HFFc6 (cell line): ENCODE measurements around the gene FAT1. TPM values are rescaled to one million over a fixed set of nuclear protein-coding genes. Genes with fewer than 3 reads are reported as not detected.

Experiments
- DNase-seq: peaks from one replicate; pipeline ENCODE4 v3.0.0-alpha.2; 2018
- H3K27ac Mint-ChIP-seq: 2 replicates; pipeline ENCODE4 v1.8.0; 2020; ENCODE audit warnings: mild to moderate bottlenecking, mixed read lengths
- H3K27me3 Mint-ChIP-seq: 2 replicates; pipeline ENCODE4 v1.8.0; 2021; ENCODE audit warnings: mild to moderate bottlenecking, moderate library complexity, mixed read lengths; ENCODE audit not compliant: insufficient read depth
- H3K36me3 Mint-ChIP-seq: 2 replicates; pipeline ENCODE4 v1.8.0; 2021; ENCODE audit warnings: low read depth, mixed read lengths
- H3K4me1 Mint-ChIP-seq: 2 replicates; pipeline ENCODE4 v1.8.0; 2020; ENCODE audit warnings: low read depth, mixed read lengths
- H3K4me3 Mint-ChIP-seq: 2 replicates; pipeline ENCODE4 v1.8.0; 2020; ENCODE audit warnings: mild to moderate bottlenecking, moderate library complexity, mixed read lengths
- H3K9me3 Mint-ChIP-seq: 2 replicates; pipeline ENCODE4 v1.8.0; 2020; ENCODE audit warnings: mild to moderate bottlenecking, mixed read lengths
- total RNA-seq, 6 experiments: library from RNA; stranded (reverse); fragmentation: NEBNext Ultra II Directional; extraction: Animal tissue kit (Norgen Biotek cat#: 25700); gene quantifications; 2 replicates in 1 of 6; 3 replicates in 5 of 6; pipeline ENCODE4 v1.2.3, GENCODE V29; 2021
- TF ChIP-seq, protein P1 (sequence below): fragments of 200-600 bp; sonication (generic); IDR thresholded peaks from 2 replicates; pipeline ENCODE4 v1.5.0; 2021; ENCODE audit warnings: antibody characterized with exemption, mild to moderate bottlenecking

Gene FAT1
- total RNA-seq, 6 experiments from 2014 or later, result 238 to 483 (median 287) TPM

DNA sequence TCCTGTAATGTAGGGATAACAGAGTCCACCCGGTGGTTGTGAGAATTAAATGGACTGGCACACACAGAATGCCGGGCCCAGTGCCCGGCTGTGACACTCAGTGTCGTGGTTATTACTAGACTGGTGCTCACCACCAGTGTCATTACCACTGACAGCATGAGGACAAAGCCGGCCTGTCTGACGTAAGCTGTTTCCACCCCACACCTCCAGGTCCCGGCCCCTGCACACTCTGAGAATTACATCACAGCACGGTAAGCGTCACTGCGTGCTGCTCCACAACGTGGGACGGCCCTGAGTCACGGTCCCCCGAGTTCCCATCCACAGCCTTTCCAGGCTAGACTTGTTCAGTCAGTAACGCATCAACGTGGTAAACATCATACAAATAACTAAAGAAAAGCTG, 22.9 kb downstream of the FAT1 start:
- TF ChIP-seq, protein P1, sequence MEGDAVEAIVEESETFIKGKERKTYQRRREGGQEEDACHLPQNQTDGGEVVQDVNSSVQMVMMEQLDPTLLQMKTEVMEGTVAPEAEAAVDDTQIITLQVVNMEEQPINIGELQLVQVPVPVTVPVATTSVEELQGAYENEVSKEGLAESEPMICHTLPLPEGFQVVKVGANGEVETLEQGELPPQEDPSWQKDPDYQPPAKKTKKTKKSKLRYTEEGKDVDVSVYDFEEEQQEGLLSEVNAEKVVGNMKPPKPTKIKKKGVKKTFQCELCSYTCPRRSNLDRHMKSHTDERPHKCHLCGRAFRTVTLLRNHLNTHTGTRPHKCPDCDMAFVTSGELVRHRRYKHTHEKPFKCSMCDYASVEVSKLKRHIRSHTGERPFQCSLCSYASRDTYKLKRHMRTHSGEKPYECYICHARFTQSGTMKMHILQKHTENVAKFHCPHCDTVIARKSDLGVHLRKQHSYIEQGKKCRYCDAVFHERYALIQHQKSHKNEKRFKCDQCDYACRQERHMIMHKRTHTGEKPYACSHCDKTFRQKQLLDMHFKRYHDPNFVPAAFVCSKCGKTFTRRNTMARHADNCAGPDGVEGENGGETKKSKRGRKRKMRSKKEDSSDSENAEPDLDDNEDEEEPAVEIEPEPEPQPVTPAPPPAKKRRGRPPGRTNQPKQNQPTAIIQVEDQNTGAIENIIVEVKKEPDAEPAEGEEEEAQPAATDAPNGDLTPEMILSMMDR, result no peak
- Mint-ChIP-seq H3K4me1 (peaks cover 65% of the 10 kb centered on the region), H3K27me3 (peaks cover 7% of the 10 kb centered on the region), H3K27ac (no peak overlapping the region; the same call in 1 of the 2 replicates), H3K9me3 (no peaks in the 10 kb centered on the region), H3K4me3 (no peak overlapping the region), H3K36me3 (peaks cover 86% of the 10 kb centered on the region)
- no peak for DNase-seq

DNA sequence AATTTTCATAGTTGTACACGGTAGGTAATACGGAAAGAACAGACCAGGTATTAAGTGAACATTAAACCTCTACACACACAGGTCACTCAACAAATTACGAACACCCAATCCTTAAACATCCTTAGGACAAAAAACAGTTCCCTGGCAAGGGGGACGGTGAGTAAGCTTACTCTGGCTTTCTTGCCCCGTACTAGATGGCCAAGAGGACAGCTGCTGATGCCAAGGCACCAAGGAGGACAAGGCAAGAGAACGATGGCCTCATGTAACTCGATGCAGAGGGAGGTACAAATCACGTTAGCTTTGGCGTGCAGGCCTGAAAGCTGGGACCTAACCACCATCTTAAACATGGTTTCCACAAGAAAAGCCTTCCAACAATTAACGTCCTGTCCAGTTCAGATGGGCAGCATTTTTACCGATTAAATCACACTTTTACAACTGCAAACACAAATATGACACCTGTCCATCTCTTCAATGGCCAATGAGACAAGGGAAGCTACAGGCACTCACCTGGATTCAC, 23.7 kb downstream of the FAT1 start:
- peaks cover 86% of the 10 kb centered on the region for H3K36me3 Mint-ChIP-seq
- no peak overlapping the region for H3K27ac Mint-ChIP-seq
- H3K27me3 Mint-ChIP-seq, result peaks cover 5% of the 10 kb centered on the region
- H3K4me1 Mint-ChIP-seq, result peaks cover 62% of the 10 kb centered on the region
- no peaks in the 10 kb centered on the region for H3K9me3 Mint-ChIP-seq
- TF ChIP-seq, protein P1, result no peak
- DNase-seq, result no peak
- H3K4me3 Mint-ChIP-seq, result no peak overlapping the region

DNA sequence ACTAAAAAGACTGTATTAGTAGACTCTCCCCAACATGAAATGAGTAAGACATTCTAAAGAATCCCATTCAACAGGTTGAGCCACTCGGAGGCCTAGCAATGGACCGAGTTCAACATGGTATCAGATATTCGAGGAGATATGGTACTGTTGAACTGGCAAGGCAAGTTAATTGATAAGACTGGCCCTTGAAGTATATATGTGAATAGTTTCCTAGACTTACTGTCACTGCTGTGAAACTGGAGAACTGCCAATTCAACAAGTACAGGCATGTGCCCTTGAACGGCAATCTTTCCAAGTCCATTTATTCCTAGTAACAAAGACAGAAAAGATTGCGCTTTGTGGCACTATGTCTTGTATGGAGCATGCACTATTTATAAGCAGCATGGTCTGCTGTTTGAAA, 24.4 kb downstream of the FAT1 start:
- no peak for DNase-seq
- H3K4me1 Mint-ChIP-seq, result peaks cover 60% of the 10 kb centered on the region

DNA sequence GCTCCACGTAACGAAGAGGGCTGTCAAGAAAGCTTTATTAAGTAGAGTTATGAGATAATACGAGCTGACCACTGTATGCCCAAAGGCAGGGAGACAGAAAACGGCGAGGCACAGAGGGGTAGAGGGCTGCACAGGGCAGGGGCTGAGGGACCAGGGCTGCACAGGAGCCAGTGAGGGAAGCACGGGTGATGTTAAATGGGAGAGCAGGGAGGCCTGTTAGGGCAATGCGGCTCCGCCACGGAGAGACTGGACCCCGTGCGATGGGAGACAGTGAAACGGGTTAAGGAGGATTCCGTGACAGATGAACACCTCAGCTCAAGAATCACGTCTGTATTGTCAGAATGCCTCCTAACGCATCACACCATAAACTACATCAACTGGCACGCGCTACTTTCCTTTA, 25.1 kb downstream of the FAT1 start:
- Mint-ChIP-seq H3K27me3 (peaks cover 5% of the 10 kb centered on the region), H3K4me3 (no peak overlapping the region; the same call in 1 of the 2 replicates), H3K27ac (no peak overlapping the region), H3K4me1 (peaks cover 60% of the 10 kb centered on the region), H3K9me3 (peaks cover 4% of the 10 kb centered on the region; the same call in 1 of the 2 replicates), H3K36me3 (peaks cover 87% of the 10 kb centered on the region)
- DNase-seq, result no peak
- TF ChIP-seq, protein P1, result no peak

More for the DNA sequence above, 24.4 kb downstream of the FAT1 start:
- TF ChIP-seq, protein P1, result no peak
- peaks cover 4% of the 10 kb centered on the region; the same call in 1 of the 2 replicates for H3K27me3 Mint-ChIP-seq
- H3K4me3 Mint-ChIP-seq, result no peak overlapping the region
- no peak overlapping the region for H3K27ac Mint-ChIP-seq
- H3K36me3 Mint-ChIP-seq, result peaks cover 87% of the 10 kb centered on the region
- no peaks in the 10 kb centered on the region for H3K9me3 Mint-ChIP-seq

DNA sequence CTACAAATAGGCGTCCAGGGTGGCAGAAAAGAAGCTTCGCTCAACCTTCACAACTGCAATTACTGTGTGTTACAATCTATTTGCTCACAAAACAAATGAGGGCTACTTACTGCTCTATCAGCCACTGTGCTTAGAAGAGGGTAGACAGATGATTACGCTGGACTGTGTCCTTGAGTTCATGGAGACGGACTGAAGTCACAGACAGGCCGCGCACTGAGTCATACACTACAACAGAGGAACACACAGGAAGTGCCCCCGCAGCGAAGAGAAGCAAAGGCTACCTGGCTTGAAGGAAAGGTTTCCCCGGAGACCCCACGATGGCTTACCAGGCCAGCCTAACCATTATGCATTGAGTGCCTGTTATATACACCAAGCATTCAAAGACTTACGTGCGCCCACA, 25.6 kb downstream of the FAT1 start:
- DNase-seq, result no peak
- H3K27ac Mint-ChIP-seq, result no peak overlapping the region
- H3K4me3 Mint-ChIP-seq, result no peak overlapping the region
- peaks cover 61% of the 10 kb centered on the region for H3K4me1 Mint-ChIP-seq
- H3K27me3 Mint-ChIP-seq, result peaks cover 5% of the 10 kb centered on the region
- peaks cover 83% of the 10 kb centered on the region for H3K36me3 Mint-ChIP-seq
- TF ChIP-seq, protein P1, result no peak
- peaks cover 4% of the 10 kb centered on the region; the same call in 1 of the 2 replicates for H3K9me3 Mint-ChIP-seq
